ENCODE results near the gene ARL14EPL.

The ARL14EPL gene

GRCh38 chr5:116004248-116004647 lies 28.0 kb upstream of the ARL14EPL start:
- H2AFZ ChIP-seq (ENCODE audit: low read depth, low read length), result no peak overlapping the region
- H3K9ac ChIP-seq (ENCODE audit: low read length), result no peak overlapping the region
- H3K4me3 ChIP-seq (ENCODE audit: low read length), result no peak overlapping the region
- TF ChIP-seq EZH2phosphoT487 (IDR thresholded peaks at IDR 0.05; ENCODE audit: low read depth), result no peak
- no peak for TF ChIP-seq CTCF (IDR thresholded peaks at IDR 0.05; ENCODE audit: low read depth, low read length)
- no peaks in the 10 kb centered on the region for H3K36me3 ChIP-seq (replicated peaks; ENCODE audit: low read depth, low read length)
- H3K79me2 ChIP-seq (ENCODE audit: low read length), result no peaks in the 10 kb centered on the region
- H3K4me2 ChIP-seq (ENCODE audit: low read length), result no peak overlapping the region
- no peaks in the 10 kb centered on the region for H3K27me3 ChIP-seq (ENCODE audit: low read depth, low read length)
- no peaks in the 10 kb centered on the region for H3K4me1 ChIP-seq (ENCODE audit: low read length)
- H3K9me3 ChIP-seq (ENCODE audit: insufficient read depth, low read length), result no peaks in the 10 kb centered on the region
- no peaks in the 10 kb centered on the region for H4K20me1 ChIP-seq (ENCODE audit: insufficient read depth, low read length)
- no peak overlapping the region for H3K27ac ChIP-seq (ENCODE audit: low read length)

GRCh38 chr5:116009806-116010205 lies 22.5 kb upstream of the ARL14EPL start:
- Histone ChIP-seq H3K79me2 (ENCODE audit: low read length) (no peaks in the 10 kb centered on the region), H2AFZ (ENCODE audit: low read depth, low read length) (no peak overlapping the region), H3K27ac (ENCODE audit: low read length) (no peak overlapping the region), H3K4me2 (ENCODE audit: low read length) (no peak overlapping the region), H3K4me3 (ENCODE audit: low read length) (no peak overlapping the region), H3K9ac (ENCODE audit: low read length) (no peak overlapping the region), H3K9me3 (ENCODE audit: insufficient read depth, low read length) (no peaks in the 10 kb centered on the region), H3K27me3 (ENCODE audit: low read depth, low read length) (no peaks in the 10 kb centered on the region), H3K36me3 (replicated peaks; ENCODE audit: low read depth, low read length) (no peaks in the 10 kb centered on the region), H3K4me1 (ENCODE audit: low read length) (no peaks in the 10 kb centered on the region), H4K20me1 (ENCODE audit: insufficient read depth, low read length) (no peaks in the 10 kb centered on the region)
- TF ChIP-seq CTCF (IDR thresholded peaks at IDR 0.05; ENCODE audit: low read depth, low read length) (no peak), EZH2phosphoT487 (IDR thresholded peaks at IDR 0.05; ENCODE audit: low read depth) (no peak)

- Histone ChIP-seq H3K36me3 (replicated peaks; ENCODE audit: low read depth, low read length) (no peaks in the 10 kb centered on the region), H3K79me2 (ENCODE audit: low read length) (no peaks in the 10 kb centered on the region), H3K9ac (ENCODE audit: low read length) (no peak overlapping the region), H4K20me1 (ENCODE audit: insufficient read depth, low read length) (no peaks in the 10 kb centered on the region), H3K9me3 (ENCODE audit: insufficient read depth, low read length) (no peaks in the 10 kb centered on the region), H3K4me1 (ENCODE audit: low read length) (no peaks in the 10 kb centered on the region), H3K27ac (ENCODE audit: low read length) (no peak overlapping the region), H3K4me3 (ENCODE audit: low read length) (no peak overlapping the region), H3K4me2 (ENCODE audit: low read length) (no peak overlapping the region), H3K27me3 (ENCODE audit: low read depth, low read length) (no peaks in the 10 kb centered on the region), H2AFZ (ENCODE audit: low read depth, low read length) (no peak overlapping the region)
- TF ChIP-seq EZH2phosphoT487 (IDR thresholded peaks at IDR 0.05; ENCODE audit: low read depth), result no peak
- no peak for TF ChIP-seq CTCF (IDR thresholded peaks at IDR 0.05; ENCODE audit: low read depth, low read length)
Observed at GRCh38 chr5:116011046-116011445, 21.2 kb upstream of the ARL14EPL start.

GRCh38 chr5:116013207-116013785 lies 19.0 kb upstream of the ARL14EPL start:
- Histone ChIP-seq H2AFZ (ENCODE audit: low read depth, low read length) (no peak overlapping the region), H3K4me3 (ENCODE audit: low read length) (no peak overlapping the region), H3K4me1 (ENCODE audit: low read length) (no peaks in the 10 kb centered on the region), H3K27me3 (ENCODE audit: low read depth, low read length) (no peaks in the 10 kb centered on the region), H3K9me3 (ENCODE audit: insufficient read depth, low read length) (no peaks in the 10 kb centered on the region), H3K36me3 (replicated peaks; ENCODE audit: low read depth, low read length) (no peaks in the 10 kb centered on the region), H4K20me1 (ENCODE audit: insufficient read depth, low read length) (no peaks in the 10 kb centered on the region), H3K4me2 (ENCODE audit: low read length) (no peak overlapping the region), H3K27ac (ENCODE audit: low read length) (no peak overlapping the region), H3K9ac (ENCODE audit: low read length) (no peak overlapping the region), H3K79me2 (ENCODE audit: low read length) (no peaks in the 10 kb centered on the region)
- TF ChIP-seq CTCF (IDR thresholded peaks at IDR 0.05; ENCODE audit: low read depth, low read length) (no peak), EZH2phosphoT487 (IDR thresholded peaks at IDR 0.05; ENCODE audit: low read depth) (no peak)
